Astrocyte of the cerebellum (primary cell): ENCODE measurements around the gene SRPK2.
"Not testable (repeated sequence)": the region's sequence is repeated elsewhere in the genome, so short reads cannot be mapped to it uniquely, and the experiment has no call there.

Experiments used
- DNase-seq: peaks from one replicate; pipeline ENCODE4 v3.0.0-alpha.2; 2011; ENCODE audit warnings: low read depth
- H3K4me3 ChIP-seq: 2 replicates; pipeline ENCODE4 v1.5.1; 2011; ENCODE audit warnings: mild to moderate bottlenecking, low read depth, low read length, moderate library complexity
- in situ Hi-C: cut with HindIII; loops from 2 replicates; pipeline ENCODE4 v1.10.0; 2017; ENCODE audit warnings: low sequenced_read_pairs
- TF ChIP-seq, protein P1 (sequence below): IDR thresholded peaks from 2 replicates; pipeline ENCODE4 v1.5.1; 2012; ENCODE audit warnings: low read length, low read depth, moderate library complexity, mild to moderate bottlenecking; ENCODE audit errors: missing control alignments

The SRPK2 gene

DNA sequence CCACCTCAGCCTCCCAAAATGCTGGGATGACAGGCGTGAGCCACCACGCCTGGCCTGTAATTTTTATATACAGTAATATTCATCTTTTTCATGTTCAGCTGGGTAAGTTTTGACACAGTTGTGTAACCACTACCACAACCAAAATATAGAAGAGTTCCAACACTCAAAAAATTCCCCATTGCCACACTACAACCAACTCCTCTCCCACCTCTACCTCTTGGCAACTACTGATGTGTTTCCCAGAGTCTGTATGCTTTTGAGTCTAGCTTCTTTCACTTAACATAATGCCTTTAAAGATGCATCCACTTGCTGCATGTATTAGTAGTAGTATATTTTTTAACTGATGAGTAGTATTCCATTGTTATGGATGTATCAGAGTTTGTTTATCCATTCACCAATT, 90.7 kb downstream of the SRPK2 start:
- DNase-seq, result no peak
- in situ Hi-C loops, result no loop called here
- H3K4me3 ChIP-seq, result no peak overlapping the region
- TF ChIP-seq, protein P1, sequence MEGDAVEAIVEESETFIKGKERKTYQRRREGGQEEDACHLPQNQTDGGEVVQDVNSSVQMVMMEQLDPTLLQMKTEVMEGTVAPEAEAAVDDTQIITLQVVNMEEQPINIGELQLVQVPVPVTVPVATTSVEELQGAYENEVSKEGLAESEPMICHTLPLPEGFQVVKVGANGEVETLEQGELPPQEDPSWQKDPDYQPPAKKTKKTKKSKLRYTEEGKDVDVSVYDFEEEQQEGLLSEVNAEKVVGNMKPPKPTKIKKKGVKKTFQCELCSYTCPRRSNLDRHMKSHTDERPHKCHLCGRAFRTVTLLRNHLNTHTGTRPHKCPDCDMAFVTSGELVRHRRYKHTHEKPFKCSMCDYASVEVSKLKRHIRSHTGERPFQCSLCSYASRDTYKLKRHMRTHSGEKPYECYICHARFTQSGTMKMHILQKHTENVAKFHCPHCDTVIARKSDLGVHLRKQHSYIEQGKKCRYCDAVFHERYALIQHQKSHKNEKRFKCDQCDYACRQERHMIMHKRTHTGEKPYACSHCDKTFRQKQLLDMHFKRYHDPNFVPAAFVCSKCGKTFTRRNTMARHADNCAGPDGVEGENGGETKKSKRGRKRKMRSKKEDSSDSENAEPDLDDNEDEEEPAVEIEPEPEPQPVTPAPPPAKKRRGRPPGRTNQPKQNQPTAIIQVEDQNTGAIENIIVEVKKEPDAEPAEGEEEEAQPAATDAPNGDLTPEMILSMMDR, result no peak

DNA sequence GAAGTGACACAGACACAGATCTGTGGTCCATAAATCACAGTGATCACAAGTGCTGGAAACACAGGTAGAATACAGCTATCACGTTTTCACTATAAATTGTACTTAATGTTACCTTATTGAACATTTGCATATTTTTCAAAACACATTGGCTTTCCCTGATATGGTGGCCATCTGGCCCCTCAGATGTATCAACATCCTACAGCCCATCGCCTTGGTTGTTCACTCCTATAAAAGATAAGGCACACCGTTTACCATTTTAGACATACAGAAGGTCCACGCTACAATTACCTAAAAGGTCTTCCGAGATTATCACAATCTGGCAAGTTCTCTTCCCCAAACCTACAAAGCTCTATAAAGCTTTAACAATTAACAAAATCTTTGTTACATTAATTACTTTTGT, 91.4 kb downstream of the SRPK2 start:
- in situ Hi-C loops, result no loop called here
- no peak for DNase-seq
- H3K4me3 ChIP-seq, result no peak overlapping the region
- TF ChIP-seq, protein P1, result no peak

DNA sequence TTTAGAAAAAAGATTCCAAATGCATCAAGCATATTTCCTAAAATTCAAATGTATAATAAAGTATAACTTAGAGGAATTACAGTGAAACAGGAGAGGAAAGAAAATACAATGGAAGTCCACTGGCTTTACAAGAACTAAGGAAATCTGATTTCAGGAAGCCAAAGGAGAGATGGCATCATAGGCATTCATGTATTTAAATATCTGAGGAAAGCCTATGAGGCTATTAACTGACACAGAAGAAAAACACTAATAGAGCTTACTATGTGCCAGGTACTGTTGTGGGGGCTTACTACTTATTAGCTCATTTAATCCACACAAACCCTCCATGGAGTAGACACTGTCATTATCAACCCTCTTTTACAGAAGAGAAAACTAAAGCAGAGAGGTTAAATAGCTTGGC, 92.2 kb downstream of the SRPK2 start:
- in situ Hi-C loops, result no loop called here

DNA sequence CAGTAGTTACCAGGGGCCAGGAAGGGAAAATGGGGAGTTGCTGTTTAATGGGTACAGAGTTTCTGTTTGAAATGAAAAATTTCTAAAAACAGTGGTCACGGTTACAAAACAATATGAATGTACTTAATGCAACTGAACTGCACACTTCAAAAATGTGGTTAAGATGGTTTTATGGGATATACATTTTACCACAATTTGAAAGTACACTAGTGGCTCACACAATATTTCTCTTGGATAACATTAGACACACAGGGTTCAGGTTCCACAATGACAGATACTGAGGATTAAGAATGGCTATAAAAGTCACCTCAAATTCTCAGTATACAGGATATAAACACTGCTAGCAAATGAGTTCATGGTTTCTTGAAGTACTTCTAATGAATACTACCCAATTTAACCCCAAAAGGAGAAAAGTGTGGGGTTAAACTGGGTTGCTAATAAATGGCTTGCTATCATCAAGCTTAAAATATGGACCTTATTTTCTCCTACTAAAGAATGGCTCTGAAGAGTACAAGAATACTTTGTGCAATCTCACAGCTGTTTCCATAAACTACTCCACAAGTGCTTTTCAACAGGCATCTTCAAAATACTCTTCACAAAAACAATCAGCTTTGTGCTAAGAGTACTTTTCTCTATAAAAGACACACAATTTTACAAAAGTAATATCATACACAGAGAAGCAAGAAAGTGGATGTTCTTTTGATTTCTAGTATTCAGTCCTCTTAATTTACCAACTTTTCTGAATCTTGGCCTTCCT, 92.9 kb downstream of the SRPK2 start:
- TF ChIP-seq, protein P1, result no peak
- DNase-seq, result no peak
- H3K4me3 ChIP-seq, result no peak overlapping the region
- in situ Hi-C loops, result no loop called here

More for the DNA sequence above, 92.2 kb downstream of the SRPK2 start:
- H3K4me3 ChIP-seq, result no peak overlapping the region
- TF ChIP-seq, protein P1, result no peak
- no peak for DNase-seq

DNA sequence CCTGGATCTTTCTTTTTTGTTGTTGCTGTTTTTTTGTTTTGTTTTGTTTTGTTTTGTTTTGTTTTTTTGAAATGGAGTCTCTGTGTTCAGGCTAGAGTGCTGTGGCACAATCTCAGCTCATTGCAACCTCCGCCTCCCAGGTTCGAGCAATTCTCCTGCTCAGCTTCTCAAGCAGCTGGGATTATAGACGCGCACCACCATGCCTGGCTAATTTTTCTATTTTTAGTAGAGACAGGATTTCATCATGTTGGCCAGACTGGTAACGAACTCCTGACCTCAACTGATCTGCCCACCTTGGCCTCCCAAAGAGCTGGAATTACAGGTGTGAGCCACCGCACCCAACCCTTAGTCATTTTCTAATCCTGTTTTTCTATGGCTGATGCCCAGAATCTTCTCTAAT, 94.2 kb downstream of the SRPK2 start:
- DNase-seq, H3K4me3 ChIP-seq, in situ Hi-C loops: not testable (repeated sequence)

DNA sequence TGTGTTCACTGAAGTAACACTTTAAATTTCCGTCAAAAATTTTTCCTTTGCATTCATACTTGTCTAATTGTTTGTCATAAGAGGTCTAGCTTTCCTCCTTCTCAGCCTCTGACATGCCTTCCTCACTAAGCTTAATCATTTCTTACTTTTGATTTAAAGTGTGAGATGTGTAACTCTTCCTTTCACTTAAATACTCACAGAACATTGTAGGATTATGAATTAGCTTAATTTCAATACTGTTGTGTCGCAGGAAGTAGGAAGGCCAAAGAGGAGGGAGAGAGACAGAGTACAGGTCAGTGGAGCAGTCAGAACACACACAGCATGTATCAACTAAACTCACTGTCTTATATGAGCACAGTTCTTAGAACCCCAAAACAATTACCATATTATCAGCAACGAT, 99.0 kb downstream of the SRPK2 start:
- no peak overlapping the region for H3K4me3 ChIP-seq
- in situ Hi-C loops, result no loop called here
- no peak for DNase-seq
- TF ChIP-seq, protein P1, result no peak

DNA sequence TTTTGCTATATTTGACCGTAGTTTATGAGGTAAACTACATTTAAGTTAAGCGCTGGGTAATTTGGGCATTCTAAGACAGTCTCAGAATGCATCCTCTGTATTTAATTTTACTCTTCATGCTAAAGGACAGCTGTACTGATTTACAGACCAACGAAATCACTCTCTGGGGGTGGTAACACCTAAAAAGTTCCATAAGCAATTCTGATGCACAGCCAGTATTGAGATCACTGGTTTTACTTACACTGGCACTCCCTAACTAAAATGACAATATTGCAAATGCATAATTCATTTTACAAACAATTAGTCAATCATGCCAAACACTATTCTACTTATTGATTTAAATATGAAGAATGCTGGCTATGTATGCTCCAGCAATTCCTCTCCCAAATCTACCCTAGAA, 102.3 kb downstream of the SRPK2 start:
- in situ Hi-C loops, result no loop called here
- TF ChIP-seq, protein P1, result no peak
- no peak for DNase-seq
- H3K4me3 ChIP-seq, result no peak overlapping the region
